Breast epithelium (tissue), 4 donors: ENCODE data around the gene KDM4B. TPM values are rescaled to one million over a fixed set of nuclear protein-coding genes. Genes with fewer than 3 reads are reported as not detected.
A peak's percentile ranks its signal among the peaks of the same experiment; 100 is the strongest.

Experiments
- DNase-seq, 2 donors: peaks; one replicate each; pipeline ENCODE4 v3.0.0-alpha.2; 2019; ENCODE audit warnings: low spot score in 2 of 2
- H3K27ac ChIP-seq, 2 donors: fragments of 200-600 bp; sonication (generic) in 1 of 2; one replicate each; pipeline ENCODE4 v1.5.1; 2016 to 2019; ENCODE audit warnings: mild to moderate bottlenecking in 1 of 2
- H3K27me3 ChIP-seq, 2 donors: fragments of 200-600 bp; sonication (generic) in 1 of 2; one replicate each; pipeline versions ENCODE4 v1.5.1 to v1.6.0; 2017 to 2019; ENCODE audit warnings: control low read depth in 1 of 2, mild to moderate bottlenecking in 1 of 2
- H3K36me3 ChIP-seq: fragments of 200-600 bp; one replicate; pipeline ENCODE4 v1.5.1; 2019
- H3K4me1 ChIP-seq, 2 donors: fragments of 200-600 bp; sonication (generic); one replicate each; pipeline ENCODE4 v1.5.1; 2016 to 2019; ENCODE audit warnings: control low read depth in 1 of 2
- H3K4me3 ChIP-seq, 3 donors: fragments of 200-600 bp; sonication (generic); 1 replicate in 2 of 3; 2 replicates in 1 of 3; pipeline ENCODE4 v1.5.1; 2016 to 2019; ENCODE audit warnings: mild to moderate bottlenecking in 3 of 3, moderate library complexity in 2 of 3
- H3K9me3 ChIP-seq, 2 donors: fragments of 200-600 bp; sonication (generic) in 1 of 2; one replicate each; pipeline ENCODE4 v1.5.1; 2016 to 2019; ENCODE audit warnings: control low read depth in 1 of 2
- CTCF ChIP-seq, 3 donors: fragments of 450-650 bp; IDR thresholded peaks; one replicate each; pipeline ENCODE4 v1.5.1; 2016 to 2017; ENCODE audit warnings: antibody characterized with exemption in 3 of 3, mild to moderate bottlenecking in 3 of 3, moderate library complexity in 3 of 3
- POLR2A ChIP-seq: fragments of 450-650 bp; IDR thresholded peaks from one replicate; pipeline ENCODE4 v1.6.1; 2016; ENCODE audit warnings: antibody characterized with exemption, mild to moderate bottlenecking, moderate library complexity
- POLR2AphosphoS5 ChIP-seq, 3 donors: sonication (generic); formaldehyde crosslinking; IDR thresholded peaks; one replicate each; pipeline ENCODE4 v1.6.1; 2017; ENCODE audit warnings: antibody characterized with exemption in 3 of 3
- intact Hi-C: fragments of 100-400 bp; cut with DNase I; formaldehyde crosslinking; loops from one replicate; pipeline ENCODE4 v1.15.1; 2023; ENCODE audit warnings: low total_unique reads
- total RNA-seq, 3 donors: library from RNA; depleted of rRNA; stranded (reverse); fragments of >200 nt; gene quantifications; one replicate each; pipeline ENCODE4 v1.1.0, GENCODE V29; 2016

KDM4B gene
- total RNA-seq, 3 donors from 2014 or later, result 25.0 to 55.3 (median 40.3) TPM

GRCh38 chr19:4969772-4970531, 1.0 kb downstream of the KDM4B start:
- no peak for DNase-seq
- no peaks in the 10 kb centered on the region for H3K9me3 ChIP-seq
- peaks cover 3 to 25% of the 10 kb centered on the region in 2 donors for H3K4me1 ChIP-seq
- peak overlapping the region; percentile 81 to 91 for H3K27ac ChIP-seq
- H3K36me3 ChIP-seq, result no peaks in the 10 kb centered on the region
- H3K4me3 ChIP-seq, result peak overlapping the region; percentile 67 to 78 (median 75)
- no peaks in the 10 kb centered on the region for H3K27me3 ChIP-seq
- intact Hi-C loops, result no loop called here
- no peak for TF ChIP-seq CTCF (IDR thresholded peaks at IDR 0.05)
- TF ChIP-seq POLR2AphosphoS5 (IDR thresholded peaks at IDR 0.05), result no peak
- TF ChIP-seq POLR2A, result no peak

- no peak for TF ChIP-seq POLR2A
- TF ChIP-seq POLR2AphosphoS5 (IDR thresholded peaks at IDR 0.05), result no peak
- no peaks in the 10 kb centered on the region for H3K27me3 ChIP-seq
- H3K4me1 ChIP-seq, result peaks cover 3 to 30% of the 10 kb centered on the region in 2 donors
- intact Hi-C loops, result loop anchor here (1.0 kb wide), 1 partner anchor 18 kb away; no protein-coding TSS in a partner anchor
- H3K4me3 ChIP-seq, result peak overlapping the region; percentile 67 to 78 (median 75)
- DNase-seq, result no peak
- no peaks in the 10 kb centered on the region for H3K9me3 ChIP-seq
- no peaks in the 10 kb centered on the region for H3K36me3 ChIP-seq
- peak overlapping the region; percentile 81 to 91 for H3K27ac ChIP-seq
These were observed 1.9 kb downstream of the KDM4B start for GRCh38 chr19:4970558-4971423.

GRCh38 chr19:4971424-4971793, 2.5 kb downstream of the KDM4B start:
- Histone ChIP-seq H3K9me3 (no peaks in the 10 kb centered on the region), H3K27ac (peak overlapping the region; percentile 81 to 91), H3K27me3 (no peaks in the 10 kb centered on the region), H3K4me3 (peak overlapping the region; percentile 67 to 78 (median 75)), H3K4me1 (peaks cover 8 to 34% of the 10 kb centered on the region in 2 donors), H3K36me3 (no peaks in the 10 kb centered on the region)
- no peak for TF ChIP-seq POLR2AphosphoS5 (IDR thresholded peaks at IDR 0.05)
- TF ChIP-seq POLR2A, result no peak
- TF ChIP-seq CTCF (IDR thresholded peaks at IDR 0.05), result no peak
- peak in 1 of 2 donors; percentile 52 for DNase-seq
- intact Hi-C loops, result loop anchor here (1.0 kb wide), 1 partner anchor 17 kb away; no protein-coding TSS in a partner anchor

GRCh38 chr19:4971816-4972495, 3.0 kb downstream of the KDM4B start:
- Histone ChIP-seq H3K4me1 (peaks cover 9 to 39% of the 10 kb centered on the region in 2 donors), H3K27me3 (no peaks in the 10 kb centered on the region), H3K36me3 (no peaks in the 10 kb centered on the region), H3K4me3 (peak overlapping the region in 2 of 3 donors; percentile 75 to 78), H3K27ac (peak overlapping the region; percentile 81 to 91), H3K9me3 (no peaks in the 10 kb centered on the region)
- intact Hi-C loops, result loop anchor here (1.0 kb wide), 1 partner anchor 16 kb away; no protein-coding TSS in a partner anchor
- no peak for DNase-seq
- TF ChIP-seq CTCF (IDR thresholded peaks at IDR 0.05), result no peak
- TF ChIP-seq POLR2A, result no peak
- TF ChIP-seq POLR2AphosphoS5 (IDR thresholded peaks at IDR 0.05), result no peak

- intact Hi-C loops, result no loop called here
- H3K36me3 ChIP-seq, result no peaks in the 10 kb centered on the region
- no peak for DNase-seq
- peak overlapping the region; percentile 81 to 91 for H3K27ac ChIP-seq
- H3K4me1 ChIP-seq, result peaks cover 16 to 46% of the 10 kb centered on the region in 2 donors
- peak overlapping the region in 2 of 3 donors; percentile 9 to 78 for H3K4me3 ChIP-seq
- H3K27me3 ChIP-seq, result no peaks in the 10 kb centered on the region
- H3K9me3 ChIP-seq, result no peaks in the 10 kb centered on the region
- TF ChIP-seq CTCF (IDR thresholded peaks at IDR 0.05), result no peak
- no peak for TF ChIP-seq POLR2AphosphoS5 (IDR thresholded peaks at IDR 0.05)
- TF ChIP-seq POLR2A, result no peak
These were observed 3.8 kb downstream of the KDM4B start for GRCh38 chr19:4972509-4973230.
